ENCODE data around the gene IFI27.

DNA sequence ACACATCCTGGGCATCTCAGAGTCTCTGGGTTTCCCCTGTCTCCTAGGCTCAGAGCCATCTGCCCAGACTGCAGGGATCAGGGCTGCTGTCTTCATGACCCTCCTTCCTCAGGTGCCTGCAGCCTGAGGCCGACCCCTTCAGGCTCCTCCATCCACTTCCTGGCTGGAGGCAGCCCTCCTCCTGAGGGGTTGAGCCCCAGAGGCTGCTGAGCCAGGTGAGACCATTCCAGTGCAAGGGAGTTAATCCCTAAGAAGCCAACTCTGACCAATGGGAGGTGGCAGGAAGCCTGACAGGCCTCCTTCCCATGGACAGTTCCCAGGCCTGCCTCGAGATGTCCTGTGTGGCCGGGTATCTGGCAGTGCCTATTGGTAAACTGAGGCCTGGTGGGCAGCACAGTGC is 55.2 kb downstream of the IFI27 start:
- TF ChIP-seq POLR2A (IDR thresholded peaks at IDR 0.05; ENCODE audit: low read length): no peak
- TF ChIP-seq, protein P1, sequence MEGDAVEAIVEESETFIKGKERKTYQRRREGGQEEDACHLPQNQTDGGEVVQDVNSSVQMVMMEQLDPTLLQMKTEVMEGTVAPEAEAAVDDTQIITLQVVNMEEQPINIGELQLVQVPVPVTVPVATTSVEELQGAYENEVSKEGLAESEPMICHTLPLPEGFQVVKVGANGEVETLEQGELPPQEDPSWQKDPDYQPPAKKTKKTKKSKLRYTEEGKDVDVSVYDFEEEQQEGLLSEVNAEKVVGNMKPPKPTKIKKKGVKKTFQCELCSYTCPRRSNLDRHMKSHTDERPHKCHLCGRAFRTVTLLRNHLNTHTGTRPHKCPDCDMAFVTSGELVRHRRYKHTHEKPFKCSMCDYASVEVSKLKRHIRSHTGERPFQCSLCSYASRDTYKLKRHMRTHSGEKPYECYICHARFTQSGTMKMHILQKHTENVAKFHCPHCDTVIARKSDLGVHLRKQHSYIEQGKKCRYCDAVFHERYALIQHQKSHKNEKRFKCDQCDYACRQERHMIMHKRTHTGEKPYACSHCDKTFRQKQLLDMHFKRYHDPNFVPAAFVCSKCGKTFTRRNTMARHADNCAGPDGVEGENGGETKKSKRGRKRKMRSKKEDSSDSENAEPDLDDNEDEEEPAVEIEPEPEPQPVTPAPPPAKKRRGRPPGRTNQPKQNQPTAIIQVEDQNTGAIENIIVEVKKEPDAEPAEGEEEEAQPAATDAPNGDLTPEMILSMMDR (IDR thresholded peaks at IDR 0.05): no peak
- no peak for TF ChIP-seq CHD2 (IDR thresholded peaks at IDR 0.05; ENCODE audit: low read length, partially characterized antibody)
- TF ChIP-seq GATA3 (IDR thresholded peaks at IDR 0.05; ENCODE audit: borderline replicate concordance): no peak
- no peak for TF ChIP-seq RAD21 (conservative IDR thresholded peaks at IDR 0.05 in 1 of 2, IDR thresholded peaks at IDR 0.05 in 1 of 2)
- TF ChIP-seq JUNB (IDR thresholded peaks at IDR 0.05): no peak
- TF ChIP-seq, protein P2, sequence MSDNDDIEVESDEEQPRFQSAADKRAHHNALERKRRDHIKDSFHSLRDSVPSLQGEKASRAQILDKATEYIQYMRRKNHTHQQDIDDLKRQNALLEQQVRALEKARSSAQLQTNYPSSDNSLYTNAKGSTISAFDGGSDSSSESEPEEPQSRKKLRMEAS (IDR thresholded peaks at IDR 0.05): no peak
- TF ChIP-seq, protein P3, sequence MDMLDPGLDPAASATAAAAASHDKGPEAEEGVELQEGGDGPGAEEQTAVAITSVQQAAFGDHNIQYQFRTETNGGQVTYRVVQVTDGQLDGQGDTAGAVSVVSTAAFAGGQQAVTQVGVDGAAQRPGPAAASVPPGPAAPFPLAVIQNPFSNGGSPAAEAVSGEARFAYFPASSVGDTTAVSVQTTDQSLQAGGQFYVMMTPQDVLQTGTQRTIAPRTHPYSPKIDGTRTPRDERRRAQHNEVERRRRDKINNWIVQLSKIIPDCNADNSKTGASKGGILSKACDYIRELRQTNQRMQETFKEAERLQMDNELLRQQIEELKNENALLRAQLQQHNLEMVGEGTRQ (IDR thresholded peaks at IDR 0.05): no peak
- TF ChIP-seq NFE2L2 (conservative IDR thresholded peaks at IDR 0.05; ENCODE audit: low read length): no peak
- TF ChIP-seq RCOR1 (IDR thresholded peaks at IDR 0.05; ENCODE audit: low read depth, low read length): no peak
- TF ChIP-seq CBX2 (IDR thresholded peaks at IDR 0.05; ENCODE audit: borderline replicate concordance, low read depth): no peak
- TF ChIP-seq, protein P4, sequence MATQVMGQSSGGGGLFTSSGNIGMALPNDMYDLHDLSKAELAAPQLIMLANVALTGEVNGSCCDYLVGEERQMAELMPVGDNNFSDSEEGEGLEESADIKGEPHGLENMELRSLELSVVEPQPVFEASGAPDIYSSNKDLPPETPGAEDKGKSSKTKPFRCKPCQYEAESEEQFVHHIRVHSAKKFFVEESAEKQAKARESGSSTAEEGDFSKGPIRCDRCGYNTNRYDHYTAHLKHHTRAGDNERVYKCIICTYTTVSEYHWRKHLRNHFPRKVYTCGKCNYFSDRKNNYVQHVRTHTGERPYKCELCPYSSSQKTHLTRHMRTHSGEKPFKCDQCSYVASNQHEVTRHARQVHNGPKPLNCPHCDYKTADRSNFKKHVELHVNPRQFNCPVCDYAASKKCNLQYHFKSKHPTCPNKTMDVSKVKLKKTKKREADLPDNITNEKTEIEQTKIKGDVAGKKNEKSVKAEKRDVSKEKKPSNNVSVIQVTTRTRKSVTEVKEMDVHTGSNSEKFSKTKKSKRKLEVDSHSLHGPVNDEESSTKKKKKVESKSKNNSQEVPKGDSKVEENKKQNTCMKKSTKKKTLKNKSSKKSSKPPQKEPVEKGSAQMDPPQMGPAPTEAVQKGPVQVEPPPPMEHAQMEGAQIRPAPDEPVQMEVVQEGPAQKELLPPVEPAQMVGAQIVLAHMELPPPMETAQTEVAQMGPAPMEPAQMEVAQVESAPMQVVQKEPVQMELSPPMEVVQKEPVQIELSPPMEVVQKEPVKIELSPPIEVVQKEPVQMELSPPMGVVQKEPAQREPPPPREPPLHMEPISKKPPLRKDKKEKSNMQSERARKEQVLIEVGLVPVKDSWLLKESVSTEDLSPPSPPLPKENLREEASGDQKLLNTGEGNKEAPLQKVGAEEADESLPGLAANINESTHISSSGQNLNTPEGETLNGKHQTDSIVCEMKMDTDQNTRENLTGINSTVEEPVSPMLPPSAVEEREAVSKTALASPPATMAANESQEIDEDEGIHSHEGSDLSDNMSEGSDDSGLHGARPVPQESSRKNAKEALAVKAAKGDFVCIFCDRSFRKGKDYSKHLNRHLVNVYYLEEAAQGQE (IDR thresholded peaks at IDR 0.05): no peak

Data from A549 (cell line).